Stomach (tissue), 4 donors: ENCODE results near the gene DHODH.

Experiments
- POLR2AphosphoS5 ChIP-seq, 3 donors: sonication (generic); formaldehyde crosslinking; IDR thresholded peaks; one replicate each; pipeline ENCODE4 v1.6.1; 2016; ENCODE audit warnings: antibody characterized with exemption in 3 of 3
- TF ChIP-seq, protein P1 (sequence below), 7 experiments: fragments of 450-650 bp in 4 of 7; fragments of 200-600 bp in 3 of 7; sonication (generic) in 3 of 7; IDR thresholded peaks; one replicate each; pipeline ENCODE4 v1.5.1; 2016 to 2019; ENCODE audit warnings: antibody characterized with exemption in 7 of 7, control low read depth in 2 of 7, mild to moderate bottlenecking in 1 of 7

DNA sequence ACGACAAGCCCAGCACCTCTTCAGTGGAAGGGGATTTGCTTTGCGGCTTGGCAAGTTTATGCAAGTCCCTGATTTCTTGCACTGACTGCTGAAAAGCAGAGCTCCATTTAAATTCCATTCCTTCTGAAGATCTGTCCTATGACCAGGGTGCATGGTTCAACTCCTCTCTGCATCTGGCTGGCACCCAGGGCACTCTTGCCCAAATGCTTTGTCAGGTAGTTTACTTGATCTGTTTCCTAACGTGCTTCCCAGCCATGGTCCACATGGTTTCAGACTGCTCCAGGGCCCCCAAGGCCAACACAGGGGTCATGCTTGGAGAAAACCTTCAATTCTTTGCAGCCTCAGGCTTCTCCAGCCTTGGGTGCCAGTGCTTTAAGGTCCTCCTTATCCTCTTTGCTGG, 34.5 kb downstream of the DHODH start:
- TF ChIP-seq, protein P1, sequence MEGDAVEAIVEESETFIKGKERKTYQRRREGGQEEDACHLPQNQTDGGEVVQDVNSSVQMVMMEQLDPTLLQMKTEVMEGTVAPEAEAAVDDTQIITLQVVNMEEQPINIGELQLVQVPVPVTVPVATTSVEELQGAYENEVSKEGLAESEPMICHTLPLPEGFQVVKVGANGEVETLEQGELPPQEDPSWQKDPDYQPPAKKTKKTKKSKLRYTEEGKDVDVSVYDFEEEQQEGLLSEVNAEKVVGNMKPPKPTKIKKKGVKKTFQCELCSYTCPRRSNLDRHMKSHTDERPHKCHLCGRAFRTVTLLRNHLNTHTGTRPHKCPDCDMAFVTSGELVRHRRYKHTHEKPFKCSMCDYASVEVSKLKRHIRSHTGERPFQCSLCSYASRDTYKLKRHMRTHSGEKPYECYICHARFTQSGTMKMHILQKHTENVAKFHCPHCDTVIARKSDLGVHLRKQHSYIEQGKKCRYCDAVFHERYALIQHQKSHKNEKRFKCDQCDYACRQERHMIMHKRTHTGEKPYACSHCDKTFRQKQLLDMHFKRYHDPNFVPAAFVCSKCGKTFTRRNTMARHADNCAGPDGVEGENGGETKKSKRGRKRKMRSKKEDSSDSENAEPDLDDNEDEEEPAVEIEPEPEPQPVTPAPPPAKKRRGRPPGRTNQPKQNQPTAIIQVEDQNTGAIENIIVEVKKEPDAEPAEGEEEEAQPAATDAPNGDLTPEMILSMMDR (IDR thresholded peaks at IDR 0.05) = no peak
- no peak for TF ChIP-seq POLR2AphosphoS5 (IDR thresholded peaks at IDR 0.05)
